GM18868 (cell line): ENCODE data around the gene HAND1.

Experiments used
- ATAC-seq: cut with Tn5 transposase; IDR thresholded peaks from one replicate; pipeline ENCODE4 v1.9.1; 2021; ENCODE audit warnings: mild to moderate bottlenecking, moderate library complexity; ENCODE audit not compliant: unreplicated experiment

HAND1 gene

DNA sequence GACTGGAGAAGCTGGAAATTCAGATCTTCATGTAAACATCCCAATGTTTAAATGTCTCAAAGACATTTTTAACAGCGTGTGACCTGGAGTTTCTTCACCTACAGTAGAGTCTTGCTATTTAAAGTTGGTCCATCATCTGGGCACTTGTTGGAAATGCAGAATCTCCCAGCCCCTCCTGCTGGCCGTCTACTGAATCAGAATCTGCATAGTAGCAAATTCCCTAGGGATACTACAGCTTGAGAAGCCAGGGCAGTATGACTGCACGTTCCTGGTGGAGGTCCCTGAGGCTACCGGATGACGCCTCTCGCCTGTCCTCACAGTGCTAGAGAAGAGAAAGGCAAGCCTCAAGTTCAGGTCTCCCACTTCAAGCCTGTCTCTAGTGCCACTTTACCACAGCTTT is 16.5 kb downstream of the HAND1 start:
- no peak for ATAC-seq

DNA sequence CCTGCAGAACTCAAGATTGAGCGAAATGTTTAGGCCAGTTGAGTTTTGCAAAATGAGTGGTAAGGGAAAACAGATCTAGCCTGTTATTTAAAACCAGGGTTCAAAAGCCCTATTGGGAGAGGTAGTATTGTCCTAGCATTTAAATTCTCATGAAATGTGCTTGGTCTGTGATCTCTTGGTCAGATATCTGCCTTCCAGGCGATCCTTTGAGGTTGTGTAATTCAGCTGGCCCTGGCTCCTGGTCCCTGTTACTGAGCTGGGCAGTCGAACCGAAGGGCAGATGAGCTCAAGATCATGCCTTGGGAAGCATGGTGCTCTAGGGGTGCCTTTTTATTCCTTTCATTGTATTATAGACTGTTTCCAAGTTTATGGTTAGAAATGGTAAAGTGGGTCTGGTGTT is 17.9 kb downstream of the HAND1 start:
- no peak for ATAC-seq

DNA sequence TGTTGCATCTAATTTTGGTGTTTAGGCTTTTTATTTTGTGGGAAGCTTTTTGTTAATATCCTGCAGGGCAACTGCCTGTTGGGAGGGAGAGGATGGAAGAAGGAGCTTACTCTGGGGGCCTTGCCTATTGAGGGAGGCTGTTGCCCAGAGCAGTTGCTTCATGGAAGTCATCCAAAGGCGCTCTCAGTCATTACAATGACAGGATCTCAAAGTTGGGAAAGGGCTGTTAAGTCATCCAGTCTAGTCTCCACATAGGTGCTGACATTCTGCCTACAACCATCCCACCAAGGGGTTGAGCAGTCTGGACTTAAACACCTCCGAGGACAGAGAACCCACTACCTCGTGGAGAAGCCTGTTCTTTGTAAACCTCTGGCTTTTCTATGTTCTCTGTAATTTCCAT is 19.0 kb downstream of the HAND1 start:
- no peak for ATAC-seq

DNA sequence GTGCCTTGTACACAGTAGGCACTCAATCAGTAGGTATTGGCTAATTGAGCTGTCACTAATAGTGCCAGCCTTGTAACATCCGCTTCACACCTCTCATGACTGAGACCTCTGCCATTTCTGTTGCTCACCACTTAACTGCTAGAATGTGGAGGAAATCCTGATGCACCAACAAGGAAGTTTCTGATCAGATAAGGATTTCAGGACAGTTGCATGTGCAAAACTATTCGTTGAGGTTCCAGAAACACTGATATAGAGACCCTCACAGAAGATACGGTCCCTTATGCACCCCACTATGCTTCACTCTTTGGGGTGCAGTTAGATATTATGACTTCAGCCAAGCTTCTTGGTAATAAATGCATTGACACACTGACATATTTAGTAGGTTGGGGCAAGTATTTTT is 21.5 kb downstream of the HAND1 start:
- ATAC-seq, result no peak

DNA sequence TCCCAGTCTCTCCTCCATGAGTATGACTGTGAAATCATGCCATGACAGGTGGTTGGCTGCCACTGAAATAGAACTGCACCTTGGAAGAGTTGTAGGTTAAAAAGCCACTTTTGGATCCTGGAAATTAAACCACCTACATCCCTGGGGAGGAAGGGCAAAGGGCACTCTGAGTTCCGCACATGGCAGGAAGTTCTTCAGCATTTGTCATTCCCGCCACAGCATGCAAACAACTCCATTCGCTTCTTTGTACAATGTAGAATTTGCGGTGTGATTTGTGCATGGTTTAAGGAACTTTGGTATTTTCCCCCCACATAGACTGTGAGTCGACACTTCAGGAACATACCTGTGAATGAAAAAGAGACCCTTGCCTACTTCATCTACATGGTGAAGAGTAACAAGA is 22.4 kb downstream of the HAND1 start:
- ATAC-seq, result no peak

DNA sequence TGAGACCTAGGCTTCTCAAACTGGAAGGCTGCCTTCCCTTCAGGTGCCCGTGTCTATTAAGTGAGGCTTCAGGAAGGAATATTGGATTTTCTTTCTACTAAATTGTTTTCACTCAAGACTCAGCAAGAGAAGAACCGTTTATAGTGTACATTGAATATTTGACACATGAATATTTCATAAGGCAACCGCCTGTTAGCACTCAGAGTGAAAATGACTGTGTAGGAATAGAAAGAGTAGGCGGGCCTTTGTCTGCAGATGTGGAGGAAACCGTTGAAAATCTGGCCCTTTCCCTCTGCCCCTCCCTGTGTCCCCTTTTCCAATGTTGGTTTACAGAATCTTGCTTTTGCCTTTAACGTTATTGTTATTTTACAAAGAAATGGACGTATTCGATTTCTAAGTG is 26.1 kb downstream of the HAND1 start:
- no peak for ATAC-seq

DNA sequence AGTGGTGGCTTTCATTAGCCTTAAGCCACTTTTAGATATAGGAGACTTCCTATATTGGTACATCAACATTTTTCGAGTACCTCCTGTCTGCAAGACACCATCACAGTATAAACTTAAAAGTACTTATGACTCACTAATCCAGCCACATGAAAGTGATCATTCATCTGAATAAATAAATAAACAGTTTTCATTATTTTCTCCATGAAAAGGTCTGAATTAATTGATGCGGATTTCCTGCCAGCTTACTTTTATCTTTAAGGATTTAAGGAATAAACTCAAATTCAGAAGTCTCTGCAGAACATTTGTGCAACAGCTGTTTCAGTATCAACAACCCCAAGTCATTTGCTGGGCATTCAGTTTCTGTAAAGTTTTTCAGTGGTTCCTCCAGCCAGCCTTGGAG is 28.2 kb downstream of the HAND1 start:
- no peak for ATAC-seq

DNA sequence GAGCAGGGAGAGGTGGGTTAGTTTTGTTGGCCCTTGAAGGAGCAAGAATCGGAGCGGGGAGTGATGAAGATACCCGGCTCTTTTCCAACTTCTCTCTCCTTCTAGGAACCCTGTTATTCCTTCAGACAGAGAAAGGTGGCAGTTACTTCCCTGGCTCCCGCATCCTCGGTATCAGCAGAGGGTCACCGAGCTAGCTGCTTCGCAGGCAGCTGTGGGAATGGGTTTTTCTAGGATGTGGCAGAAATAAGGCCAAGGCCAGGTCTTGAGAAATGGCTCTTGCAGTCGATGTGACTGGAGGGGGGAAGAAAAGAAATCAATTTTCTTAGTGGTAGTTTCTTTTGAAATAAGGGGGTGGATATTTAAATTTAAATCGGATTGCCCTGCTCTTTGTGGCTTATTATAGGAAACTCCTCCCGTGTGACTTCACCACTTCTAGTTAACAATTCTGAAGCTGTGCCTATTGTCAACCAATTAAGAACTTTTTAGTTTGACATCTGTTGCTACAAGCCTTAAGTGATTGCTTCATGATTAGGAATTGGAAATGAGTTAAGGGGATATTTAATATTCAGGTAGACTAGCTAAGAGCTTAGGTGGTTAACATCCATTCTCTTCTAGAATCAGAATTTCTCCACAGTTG is 30.8 kb downstream of the HAND1 start:
- no peak for ATAC-seq

DNA sequence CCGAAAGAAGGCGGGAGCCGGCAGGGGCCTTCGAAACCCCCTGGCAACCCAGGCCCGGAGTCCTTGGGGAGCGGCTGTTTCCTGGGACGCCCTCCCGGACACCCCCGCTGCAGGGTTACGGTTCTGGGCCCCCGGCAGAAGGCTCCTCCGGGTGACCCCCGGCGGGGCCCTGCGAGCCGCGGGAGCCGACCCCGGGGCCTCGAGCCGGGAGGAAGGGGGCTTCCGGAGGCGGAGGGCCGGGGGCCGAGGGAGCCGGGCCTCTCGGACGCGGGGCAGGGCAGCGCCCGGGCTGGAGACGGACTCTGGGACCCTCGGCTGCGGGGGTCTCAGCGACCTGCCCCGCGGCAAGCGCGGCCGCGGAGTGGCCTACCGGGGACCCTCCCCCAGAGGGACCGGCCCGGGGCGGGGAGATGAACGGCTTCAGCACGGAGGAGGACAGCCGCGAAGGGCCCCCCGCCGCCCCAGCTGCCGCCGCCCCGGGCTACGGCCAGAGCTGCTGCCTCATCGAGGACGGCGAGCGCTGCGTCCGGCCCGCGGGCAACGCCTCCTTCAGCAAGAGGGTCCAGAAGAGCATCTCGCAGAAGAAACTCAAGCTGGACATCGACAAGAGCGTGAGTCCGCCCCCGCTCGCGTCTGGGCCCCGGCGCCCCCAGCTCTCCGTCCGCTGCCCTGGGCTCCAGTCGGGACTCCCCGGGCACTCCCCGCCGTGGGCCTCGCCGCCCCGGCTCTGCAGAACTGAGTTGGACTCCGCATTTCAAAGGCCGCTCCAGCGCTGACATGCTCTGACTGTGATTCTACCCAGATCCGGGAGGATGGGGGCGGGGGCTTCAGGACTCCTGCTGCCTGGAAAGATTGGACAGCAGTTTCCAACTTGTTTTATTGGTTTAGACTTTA is 31.6 kb downstream of the HAND1 start:
- peak; percentile 2 for ATAC-seq

DNA sequence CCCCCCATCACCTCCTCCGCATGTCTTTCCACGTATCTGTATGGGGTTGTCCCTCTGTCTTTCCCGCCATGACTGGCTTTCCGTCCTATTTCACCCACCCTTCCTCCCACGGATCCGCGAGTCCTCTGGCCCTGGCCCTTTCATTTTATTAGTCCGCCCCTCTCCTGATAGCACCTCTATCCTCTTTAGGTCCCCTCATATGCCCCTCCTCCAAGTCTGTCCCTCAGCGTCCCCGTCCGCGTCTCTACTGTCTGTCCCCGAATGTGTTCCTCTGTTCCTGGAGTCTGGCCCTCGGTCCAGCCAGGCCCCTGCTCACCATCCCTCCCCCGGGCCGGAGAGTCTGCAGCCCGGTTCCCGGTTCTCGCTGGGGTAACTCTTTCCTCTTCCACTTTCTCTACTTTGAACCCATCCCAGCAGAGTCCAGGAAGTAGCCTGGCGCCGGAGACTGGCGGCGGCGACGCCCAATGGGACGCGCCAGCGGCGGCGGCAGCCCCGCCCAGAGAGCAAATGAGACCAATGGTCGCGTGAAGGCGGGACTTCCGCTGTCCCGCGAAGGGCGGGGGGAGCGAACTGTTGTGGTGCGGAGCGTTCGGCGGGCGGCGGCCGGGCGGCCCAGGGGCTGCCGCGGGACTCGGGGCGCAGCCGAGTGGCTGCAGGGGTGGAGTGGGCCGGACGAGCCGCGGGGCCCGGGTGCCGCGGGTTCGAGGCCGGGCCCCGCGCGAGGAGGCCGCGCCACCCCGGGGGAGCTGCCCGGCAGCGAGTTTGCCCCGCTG is 32.4 kb downstream of the HAND1 start, which contains the start of gene SAP30L:
Gene SAP30L (plus strand): TSS at position 576 of the 773 bp plus-strand sequence. CDS start 608 bp downstream, outside the sequence.
- ATAC-seq, result peak; percentile 93

DNA sequence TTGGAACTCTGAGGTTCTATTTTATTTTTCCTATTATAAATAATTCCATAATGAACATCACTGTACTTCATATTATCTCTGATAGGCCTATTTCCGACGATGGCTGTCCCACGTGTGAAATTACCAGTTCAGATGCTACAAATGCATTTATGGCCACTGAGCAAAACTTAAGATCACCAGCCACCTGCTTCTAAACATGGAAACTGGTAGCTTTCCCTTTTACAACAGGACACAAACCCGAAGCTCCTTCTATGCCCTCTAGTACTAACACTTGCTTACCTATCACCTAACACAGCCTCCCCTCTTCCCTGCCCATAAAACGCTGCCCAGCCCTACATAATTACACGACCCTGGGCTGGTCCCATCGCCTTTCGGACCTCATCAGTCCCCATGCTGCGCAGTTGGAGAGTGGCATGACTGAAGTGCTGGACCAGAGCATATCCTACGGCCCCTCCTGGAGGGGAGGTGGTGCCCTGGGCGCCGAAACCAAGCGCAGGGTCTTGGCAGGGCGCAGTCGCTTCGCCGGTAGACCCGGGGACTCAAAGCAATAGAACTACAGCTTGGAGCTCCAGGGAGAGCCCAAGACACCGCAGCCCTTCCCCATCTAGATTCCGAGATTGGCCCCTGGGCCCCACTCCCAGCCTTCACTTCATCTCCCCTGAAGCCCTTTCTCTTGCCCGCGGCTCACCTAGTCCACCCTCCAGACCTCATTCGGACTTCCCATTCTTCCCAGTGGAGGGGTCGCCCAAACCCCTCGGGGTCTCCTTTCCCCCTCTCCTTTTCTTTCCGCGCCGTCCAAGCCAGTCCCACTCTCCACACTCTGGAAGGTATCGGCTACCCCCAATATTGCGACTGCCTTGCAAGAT is 33.2 kb downstream of the HAND1 start:
- ATAC-seq, result no peak

DNA sequence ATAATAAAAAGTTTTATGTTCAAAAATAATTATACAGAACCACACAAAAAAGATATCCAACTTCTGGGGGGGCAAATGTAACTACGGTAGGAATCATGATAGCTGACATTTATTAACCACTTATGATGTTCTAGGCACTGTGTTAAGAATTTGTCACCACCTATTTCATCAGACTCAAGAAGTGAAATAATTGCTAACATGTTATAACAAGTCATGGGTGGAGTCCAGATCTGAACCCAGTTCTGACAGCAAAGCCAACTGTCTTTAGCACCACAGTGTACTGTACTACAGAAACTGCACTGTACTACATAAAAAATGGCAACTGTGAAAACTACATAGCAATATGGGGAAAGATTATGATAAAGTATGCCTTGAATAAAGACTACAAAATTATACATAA is 35.2 kb downstream of the HAND1 start:
- ATAC-seq, result no peak

DNA sequence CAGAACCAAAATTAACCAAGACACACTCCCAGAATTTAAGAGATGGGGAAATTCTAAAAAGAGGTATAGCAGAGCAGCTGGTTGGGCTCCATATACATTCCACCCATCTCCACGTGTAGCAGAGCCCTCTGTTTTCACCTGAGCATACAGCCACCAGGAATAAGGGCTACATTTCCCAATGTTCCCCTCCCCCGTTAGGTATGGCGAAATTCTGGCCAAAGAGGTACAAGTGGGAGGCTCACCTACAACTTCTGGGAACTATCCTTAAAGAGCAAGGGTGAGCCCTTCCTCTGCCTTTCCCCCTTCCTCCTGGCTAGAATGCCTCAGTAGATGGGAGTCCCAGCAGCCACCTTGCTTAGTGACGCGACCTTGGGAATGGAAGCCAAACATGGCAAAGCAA is 37.5 kb downstream of the HAND1 start:
- no peak for ATAC-seq

DNA sequence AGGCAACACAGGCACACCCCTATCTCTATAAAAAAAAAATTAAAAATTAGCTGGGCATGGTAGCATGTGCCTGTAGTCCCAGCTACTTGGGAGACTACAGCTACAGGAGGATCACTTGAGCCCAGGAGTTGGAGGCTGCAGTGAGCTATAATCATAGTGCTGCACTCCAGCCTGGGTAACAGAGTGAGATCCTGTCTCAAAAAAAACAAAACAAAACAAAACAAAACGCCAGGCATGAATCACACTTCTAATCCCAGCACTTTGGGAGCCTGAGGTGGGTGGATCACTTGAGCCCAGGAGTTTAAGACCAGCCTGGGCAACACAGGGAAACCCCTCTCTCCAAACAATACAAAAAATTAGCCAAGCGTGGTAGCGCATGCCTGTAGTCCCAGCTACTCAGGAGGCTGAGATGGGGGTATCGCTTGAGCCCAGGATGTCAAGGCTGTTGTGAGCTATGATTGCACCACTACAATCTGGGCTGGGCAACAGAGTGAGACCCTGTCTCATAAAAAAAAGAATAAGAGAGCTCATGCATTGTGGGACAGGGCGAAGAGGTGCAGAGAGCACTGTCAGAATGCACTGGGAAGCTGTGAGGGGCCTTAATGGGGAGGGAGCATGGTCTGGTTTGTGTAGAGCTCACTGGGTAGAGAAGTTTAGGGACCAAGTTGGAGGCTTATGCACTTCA is 40.6 kb downstream of the HAND1 start:
- ATAC-seq, result no peak

DNA sequence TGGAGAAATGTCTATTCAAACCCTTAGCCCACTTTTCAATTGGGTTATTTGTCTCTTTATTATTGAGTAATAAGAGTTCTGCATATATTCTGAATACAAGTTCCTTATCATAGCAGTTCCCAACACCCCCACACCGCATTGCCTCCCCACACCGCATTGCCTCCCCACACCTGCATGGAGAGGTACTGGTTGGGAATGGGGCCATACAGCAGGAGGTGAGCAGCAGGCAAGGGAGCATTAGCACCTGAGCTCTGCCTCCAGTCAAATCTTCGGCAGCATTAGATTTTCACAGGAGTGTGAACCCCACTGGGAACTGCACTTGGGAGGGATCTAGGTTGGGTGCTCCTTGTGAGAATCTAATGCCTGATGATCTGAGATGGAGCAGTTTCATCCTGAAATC is 42.8 kb downstream of the HAND1 start:
- ATAC-seq, result no peak

DNA sequence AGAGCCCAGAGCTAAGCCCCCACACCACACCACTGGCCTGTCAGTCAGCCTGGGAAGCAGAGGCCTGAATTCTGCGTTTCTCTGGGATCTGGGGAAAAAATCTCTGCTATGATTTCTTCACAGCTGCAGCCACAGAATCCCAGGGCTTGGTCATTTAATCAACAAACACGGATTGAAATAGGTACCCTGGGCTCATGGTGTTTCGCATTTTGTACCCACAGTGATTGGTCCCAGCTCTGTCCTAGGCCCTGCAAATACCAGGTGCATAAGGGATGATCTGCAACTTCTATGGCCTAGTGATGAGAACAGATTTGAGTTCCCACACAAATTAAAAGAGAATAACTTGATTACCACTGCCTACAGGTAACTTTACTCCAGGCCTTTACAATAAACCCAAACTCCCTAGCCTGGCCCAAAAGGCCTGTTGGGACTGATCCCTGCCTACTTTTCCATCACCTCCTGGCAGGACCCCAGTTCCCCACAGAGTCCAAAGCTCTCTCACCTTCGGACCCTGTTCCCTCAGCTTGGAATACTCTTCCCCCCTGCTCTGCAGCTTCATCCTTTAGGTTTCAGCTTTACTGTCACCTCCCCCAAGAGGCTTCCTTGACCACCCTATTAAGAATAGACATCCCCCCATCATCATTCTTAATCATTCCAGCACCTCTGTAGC is 46.9 kb downstream of the HAND1 start:
- no peak for ATAC-seq

DNA sequence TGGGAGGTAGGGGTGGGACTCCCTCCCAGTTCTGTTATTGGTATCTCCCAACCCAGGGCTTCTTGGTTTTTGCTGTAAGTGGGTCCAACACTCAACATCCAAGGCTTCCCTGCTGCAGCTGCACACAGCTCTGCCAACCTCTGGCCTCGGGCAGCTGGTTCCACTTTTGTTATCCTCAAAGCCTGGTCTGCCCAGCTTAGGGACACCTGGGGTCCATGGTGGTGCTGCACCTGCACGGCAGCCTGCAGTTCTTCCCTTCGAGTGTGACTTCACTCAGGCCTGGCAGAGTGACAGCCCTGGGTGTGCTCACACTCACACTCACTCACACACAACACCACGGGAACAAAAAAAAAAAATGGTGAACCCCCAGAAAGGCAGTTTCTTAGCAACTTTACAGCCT is 47.6 kb downstream of the HAND1 start:
- no peak for ATAC-seq

DNA sequence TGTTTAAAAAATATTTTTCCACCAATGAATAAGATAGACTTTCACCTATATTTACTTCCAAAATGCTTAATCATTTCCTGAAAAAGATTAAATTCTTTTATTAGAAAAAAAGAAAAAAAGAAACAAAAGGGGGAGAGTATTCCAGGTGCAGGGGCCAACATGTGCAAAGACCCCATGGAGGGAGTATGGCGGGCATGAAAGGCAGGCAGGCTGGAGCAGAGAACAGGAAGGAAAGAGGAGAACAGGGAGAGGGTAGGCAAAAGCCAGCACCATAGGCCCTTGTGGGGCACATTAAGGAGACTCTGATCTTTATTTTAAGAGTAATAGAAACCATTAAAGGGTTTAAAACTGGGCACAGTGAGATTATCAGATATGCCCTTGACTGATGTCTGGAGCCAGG is 48.7 kb downstream of the HAND1 start:
- ATAC-seq, result no peak

DNA sequence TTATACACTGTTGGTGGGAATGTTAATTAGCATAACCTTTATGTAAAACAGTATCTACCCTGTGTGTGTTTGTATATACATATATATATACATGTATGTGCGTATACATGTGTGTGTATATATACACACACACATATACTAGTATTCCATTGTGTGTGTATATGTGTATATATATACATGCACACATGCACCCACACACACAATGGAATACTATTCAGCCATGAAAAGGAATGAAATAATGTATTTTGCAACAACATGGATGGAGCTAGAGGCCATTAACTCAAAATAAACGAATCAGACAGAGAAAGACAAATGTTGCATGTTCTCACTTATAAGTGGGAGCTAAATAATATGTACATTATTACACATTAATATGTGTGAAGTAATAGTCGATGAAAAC is 49.8 kb downstream of the HAND1 start:
- ATAC-seq, result no peak
